GM12865 (cell line): ENCODE data around the gene ANKRD45.
"Not testable (repeated sequence)": the region's sequence is repeated elsewhere in the genome, so short reads cannot be mapped to it uniquely, and the experiment has no call there.

Source experiments
- DNase-seq: peaks from one replicate; pipeline ENCODE4 v3.0.0; 2010; ENCODE audit warnings: low read depth
- H3K4me3 ChIP-seq: 2 replicates; pipeline ENCODE4 v1.5.1; 2011; ENCODE audit warnings: mild to moderate bottlenecking, low read depth, low read length, control low read depth
- CTCF ChIP-seq: IDR thresholded peaks from 2 replicates; pipeline ENCODE4 v1.5.1; 2011; ENCODE audit warnings: low read length, control low read depth, low read depth, inconsistent platforms; ENCODE audit not compliant: insufficient read depth; ENCODE audit errors: missing control alignments

Gene ANKRD45

GRCh38 chr1:173702736-173703135 lies 33.1 kb upstream of the ANKRD45 start:
- no peak for TF ChIP-seq CTCF
- no peak overlapping the region for H3K4me3 ChIP-seq
- no peak for DNase-seq

DNA sequence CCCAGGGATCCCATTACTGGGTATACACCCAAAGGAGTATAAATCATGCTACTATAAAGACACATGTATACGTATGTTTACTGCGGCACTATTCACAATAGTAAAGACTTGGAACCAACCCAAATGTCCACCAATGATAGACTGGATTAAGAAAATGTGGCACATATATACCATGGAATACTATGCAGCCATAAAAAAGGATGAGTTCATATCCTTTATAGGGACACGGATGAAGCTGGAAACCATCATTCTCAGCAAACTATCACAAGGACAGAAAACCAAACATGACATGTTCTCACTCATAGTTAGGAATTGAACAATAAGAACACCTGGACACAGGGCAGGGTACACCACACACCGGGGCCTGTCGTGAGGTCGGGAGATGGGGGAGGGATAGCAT lies 31.6 kb upstream of the ANKRD45 start:
- DNase-seq, H3K4me3 ChIP-seq: not testable (repeated sequence)

DNA sequence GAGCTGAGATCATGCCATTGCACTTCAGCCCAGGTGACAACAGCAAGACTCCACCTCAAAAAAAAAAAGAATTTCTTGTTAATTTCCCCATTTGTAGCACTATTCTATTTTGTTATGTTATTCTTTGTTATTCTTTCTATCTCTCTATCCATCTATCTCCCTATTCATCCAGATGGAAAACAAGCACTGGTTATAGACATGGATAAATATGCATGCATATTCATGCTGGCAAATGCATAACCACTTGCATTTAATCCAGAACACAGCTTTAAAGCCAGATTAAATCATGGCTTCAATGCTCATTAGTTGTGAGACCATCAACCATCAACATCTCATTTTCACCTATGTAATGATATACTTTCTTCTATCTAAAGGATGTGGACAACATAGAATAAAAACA lies 23.6 kb upstream of the ANKRD45 start:
- H3K4me3 ChIP-seq = no peak overlapping the region
- DNase-seq = no peak
- TF ChIP-seq CTCF = no peak

GRCh38 chr1:173688300-173688699 lies 18.6 kb upstream of the ANKRD45 start:
- TF ChIP-seq CTCF = no peak
- H3K4me3 ChIP-seq = no peak overlapping the region
- DNase-seq = no peak

- DNase-seq, H3K4me3 ChIP-seq: not testable (repeated sequence)
Observed at GRCh38 chr1:173685121-173685520, 15.5 kb upstream of the ANKRD45 start.

GRCh38 chr1:173683838-173684237 lies 14.2 kb upstream of the ANKRD45 start:
- DNase-seq, H3K4me3 ChIP-seq: not testable (repeated sequence)

GRCh38 chr1:173682184-173682583 lies 12.5 kb upstream of the ANKRD45 start:
- H3K4me3 ChIP-seq = no peak overlapping the region
- no peak for TF ChIP-seq CTCF
- no peak for DNase-seq

DNA sequence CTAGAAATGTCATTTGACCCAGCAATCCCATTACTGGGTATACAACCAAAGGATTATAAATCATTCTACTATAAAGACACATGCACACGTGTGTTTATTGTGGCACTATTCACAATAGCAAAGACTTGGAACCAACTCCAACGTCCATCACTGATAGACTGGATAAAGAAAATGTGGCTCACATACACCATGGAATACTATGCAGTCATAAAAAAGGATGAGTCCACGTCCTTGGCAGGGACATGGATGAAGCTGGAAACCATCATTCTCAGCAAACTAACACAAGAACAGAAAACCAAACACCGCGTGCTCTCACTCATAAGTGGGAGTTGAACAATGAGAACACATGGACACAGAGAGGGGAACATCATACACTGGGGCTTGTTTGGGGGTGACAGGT lies 10.5 kb upstream of the ANKRD45 start:
- not testable (repeated sequence) for DNase-seq, H3K4me3 ChIP-seq

- H3K4me3 ChIP-seq, DNase-seq: not testable (repeated sequence)
Observed at GRCh38 chr1:173674496-173674895, 4.8 kb upstream of the ANKRD45 start.

DNA sequence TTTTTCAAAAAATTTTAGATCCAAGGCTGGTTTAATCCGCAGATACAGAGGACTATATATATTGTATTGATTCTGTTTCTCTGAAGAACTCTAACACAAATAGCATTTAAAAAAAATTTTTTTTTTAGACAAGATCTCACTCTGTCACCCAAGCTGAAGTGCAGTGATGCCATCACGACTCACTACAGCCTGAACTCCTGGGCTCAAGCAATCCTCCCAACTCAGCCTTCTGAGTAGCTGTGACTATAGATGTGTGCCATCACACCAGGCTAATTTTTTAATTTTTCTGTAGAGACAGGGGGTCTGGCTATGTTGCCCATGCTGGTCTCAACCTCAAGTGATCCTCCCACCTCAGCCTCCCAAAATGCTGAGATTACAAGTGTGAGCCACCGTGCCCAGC lies 3.0 kb downstream of the ANKRD45 start:
- H3K4me3 ChIP-seq = no peak overlapping the region
- DNase-seq = no peak
- no peak for TF ChIP-seq CTCF
